ENCODE data around the gene PPP1R11.

GRCh38 chr6:30102970-30103871 is 36.2 kb downstream of the PPP1R11 start:
- TF ChIP-seq RARB (CRISPR knock-in tag; IDR thresholded peaks at IDR 0.05) (no peak), ZNF8 (CRISPR knock-in tag; IDR thresholded peaks at IDR 0.05) (no peak), POU6F1 (CRISPR knock-in tag; IDR thresholded peaks at IDR 0.05; ENCODE audit: borderline replicate concordance, low read depth) (no peak), PATZ1 (CRISPR knock-in tag; IDR thresholded peaks at IDR 0.05; ENCODE audit: borderline replicate concordance) (no peak), OSR1 (CRISPR knock-in tag; IDR thresholded peaks at IDR 0.05) (no peak), ZC3H10 (CRISPR knock-in tag; IDR thresholded peaks at IDR 0.05) (no peak), CSRNP3 (CRISPR knock-in tag; IDR thresholded peaks at IDR 0.05) (no peak), ESRRG (CRISPR knock-in tag; IDR thresholded peaks at IDR 0.05) (no peak), SNAI2 (CRISPR knock-in tag; IDR thresholded peaks at IDR 0.05) (no peak)
